CD14-positive monocyte (primary cell): Measurements from ENCODE around the gene SUV39H1. TPM values are rescaled to one million over a fixed set of nuclear protein-coding genes. Genes with fewer than 3 reads are reported as not detected.
A peak's percentile ranks its signal among the peaks of the same experiment; 100 is the strongest.

Experiments used
- DNase-seq, 3 donors: peaks; one replicate each; pipeline ENCODE4 v3.0.0-alpha.2; 2011 to 2022
- H2AFZ ChIP-seq: 2 replicates; pipeline ENCODE4 v1.6.0; 2012; ENCODE audit warnings: mild to moderate bottlenecking, low read depth, low read length, inconsistent platforms; ENCODE audit not compliant: insufficient read depth, poor library complexity, severe bottlenecking
- H3K27ac ChIP-seq, 2 donors: 1 replicate in 1 of 2; 2 replicates in 1 of 2; pipeline ENCODE4 v1.5.1; 2012 to 2013; ENCODE audit warnings: low read length in 2 of 2, control low read depth in 1 of 2, inconsistent platforms in 1 of 2, low read depth in 1 of 2, mild to moderate bottlenecking in 1 of 2
- H3K27me3 ChIP-seq, 2 donors: one replicate each; pipeline versions ENCODE4 v1.6.0 to v1.6.1; 2011 to 2013; ENCODE audit warnings: low read length in 2 of 2; ENCODE audit not compliant: control insufficient read depth in 2 of 2, insufficient read depth in 2 of 2
- H3K36me3 ChIP-seq, 2 donors: replicated peaks in 1 of 2; 1 replicate in 1 of 2; 2 replicates in 1 of 2; pipeline versions ENCODE4 v1.5.1 to v1.6.1; 2012 to 2013; ENCODE audit warnings: low read length in 2 of 2, control low read depth in 1 of 2, inconsistent platforms in 1 of 2, mild to moderate bottlenecking in 1 of 2; ENCODE audit not compliant: insufficient read depth in 2 of 2, control insufficient read depth in 1 of 2
- H3K4me1 ChIP-seq, 2 donors: 1 replicate in 1 of 2; 2 replicates in 1 of 2; pipeline versions ENCODE4 v1.5.1 to v1.6.1; 2012 to 2013; ENCODE audit warnings: low read length in 2 of 2, control low read depth in 1 of 2, inconsistent platforms in 1 of 2, mild to moderate bottlenecking in 1 of 2, moderate library complexity in 1 of 2; ENCODE audit not compliant: insufficient read depth in 2 of 2, control insufficient read depth in 1 of 2
- H3K4me2 ChIP-seq: replicated peaks from 2 replicates; pipeline ENCODE3; 2012; ENCODE audit warnings: low read length, moderate library complexity, mild to moderate bottlenecking; ENCODE audit not compliant: poor library complexity, severe bottlenecking; ENCODE audit errors: extremely low read depth
- H3K4me3 ChIP-seq, 3 experiments: fragments of 200-600 bp in 1 of 3; sonication (generic) in 1 of 3; replicated peaks in 1 of 3; 1 replicate in 2 of 3; 2 replicates in 1 of 3; pipeline ENCODE4 v1.5.1; 2011 to 2013; ENCODE audit warnings: low read length in 3 of 3, mild to moderate bottlenecking in 3 of 3, control low read depth in 2 of 3, low read depth in 2 of 3, inconsistent platforms in 1 of 3, moderate library complexity in 1 of 3
- H3K79me2 ChIP-seq: 2 replicates; pipeline ENCODE4 v1.6.0; 2012; ENCODE audit warnings: mild to moderate bottlenecking, control low read depth, inconsistent platforms, low read length, moderate library complexity; ENCODE audit not compliant: insufficient read depth
- H3K9ac ChIP-seq: 2 replicates; pipeline ENCODE4 v1.6.0; 2017; ENCODE audit warnings: low read length, mild to moderate bottlenecking; ENCODE audit not compliant: insufficient read depth, poor library complexity, severe bottlenecking
- H3K9me3 ChIP-seq, 2 donors: replicated peaks in 1 of 2; 1 replicate in 1 of 2; 2 replicates in 1 of 2; pipeline versions ENCODE4 v1.5.1 to v1.6.1; 2012 to 2013; ENCODE audit warnings: low read length in 2 of 2, control low read depth in 1 of 2; ENCODE audit not compliant: control insufficient read depth in 1 of 2, insufficient read depth in 1 of 2
- H4K20me1 ChIP-seq: 2 replicates; pipeline ENCODE4 v1.6.0; 2012; ENCODE audit warnings: mild to moderate bottlenecking, low read length, control low read depth, moderate library complexity; ENCODE audit not compliant: insufficient read depth
- H3K27ac Mint-ChIP-seq, 7 donors: one replicate each; pipeline ENCODE4 v1.8.0; 2020; ENCODE audit warnings: mild to moderate bottlenecking in 7 of 7, mixed read lengths in 7 of 7, moderate library complexity in 6 of 7, inconsistent platforms in 2 of 7
- H3K27me3 Mint-ChIP-seq, 3 donors: one replicate each; pipeline ENCODE4 v1.8.0; 2021 to 2022; ENCODE audit warnings: low read depth in 3 of 3, mild to moderate bottlenecking in 3 of 3, mixed read lengths in 3 of 3, moderate library complexity in 3 of 3, inconsistent platforms in 1 of 3
- H3K36me3 Mint-ChIP-seq, 2 donors: one replicate each; pipeline ENCODE4 v1.8.0; 2020; ENCODE audit warnings: mixed read lengths in 2 of 2, inconsistent platforms in 1 of 2, mild to moderate bottlenecking in 1 of 2
- H3K4me1 Mint-ChIP-seq: one replicate; pipeline ENCODE4 v1.8.0; 2020; ENCODE audit warnings: mild to moderate bottlenecking, mixed read lengths
- H3K4me3 Mint-ChIP-seq, 2 donors: one replicate each; pipeline ENCODE4 v1.8.0; 2020; ENCODE audit warnings: mild to moderate bottlenecking in 2 of 2, mixed read lengths in 2 of 2, moderate library complexity in 1 of 2
- H3K9me3 Mint-ChIP-seq, 7 donors: one replicate each; pipeline ENCODE4 v1.8.0; 2020 to 2022; ENCODE audit warnings: mixed read lengths in 7 of 7, mild to moderate bottlenecking in 6 of 7, moderate library complexity in 6 of 7, inconsistent platforms in 2 of 7
- CTCF ChIP-seq: fragments of 200-600 bp; IDR thresholded peaks from one replicate; pipeline ENCODE4 v1.8.0; 2022; ENCODE audit warnings: antibody characterized with exemption, mild to moderate bottlenecking
- WGBS: methylation state at CpG from one replicate; pipeline ENCODE4 v1.1.5; 2013; ENCODE audit warnings: missing lambda C conversion rate; ENCODE audit not compliant: insufficient coverage; 5-methylcytosine and 5-hydroxymethylcytosine counted together
- intact Hi-C, 2 donors: fragments of 100-400 bp; cut with micrococcal nuclease; formaldehyde crosslinking; loops; one replicate each; pipeline versions ENCODE4 v1.15.0 to v1.15.1; 2023
- polyA plus RNA-seq, 3 donors: library from polyadenylated mRNA; depleted of rRNA in 1 of 3; unstranded in 2 of 3; stranded (reverse) in 1 of 3; fragments of 300-500 nt in 2 of 3; fragments of >200 nt in 1 of 3; fragmentation: Illumina TruSeq in 2 of 3; gene quantifications; 1 replicate in 2 of 3; 2 replicates in 1 of 3; pipeline ENCODE4 v1.2.3, GENCODE V29; 2012 to 2021

The SUV39H1 gene
- polyA plus RNA-seq, 3 donors, result 2.8 to 3.4 (median 2.9) TPM

GRCh38 chrX:48700951-48701653 is 4.6 kb downstream of the SUV39H1 start:
- H3K36me3 ChIP-seq, result peaks cover 18 to 60% of the 10 kb centered on the region in 2 donors
- H3K4me1 ChIP-seq, result peaks cover 6 to 7% of the 10 kb centered on the region in 2 donors
- no peak overlapping the region for H2AFZ ChIP-seq
- H3K79me2 ChIP-seq, result peaks cover 76% of the 10 kb centered on the region
- H3K9me3 Mint-ChIP-seq, result peaks cover 0 to 6% (median 0%) of the 10 kb centered on the region in 7 donors
- H3K4me3 Mint-ChIP-seq, result no peak overlapping the region
- no peaks in the 10 kb centered on the region for H3K9me3 ChIP-seq
- H3K27ac ChIP-seq, result peak overlapping the region in 1 of 2 donors; percentile 18
- no peak overlapping the region for H3K4me3 ChIP-seq
- intact Hi-C loops, result loop anchor here in 1 of 2 donors (10.0 kb wide), 1 partner anchor 104 kb away; the partner anchor contains the start of gene HDAC6
- H3K4me2 ChIP-seq, result no peak overlapping the region
- TF ChIP-seq CTCF, result no peak
- WGBS, result 100% methylated on average over 1 of the region's 3 CpGs
- DNase-seq, result no peak
- H3K36me3 Mint-ChIP-seq, result peaks cover 38 to 41% of the 10 kb centered on the region in 2 donors
- H3K9ac ChIP-seq, result no peak overlapping the region
- H3K4me1 Mint-ChIP-seq, result peaks cover 14% of the 10 kb centered on the region
- H3K27me3 Mint-ChIP-seq, result peaks cover 0 to 6% (median 0%) of the 10 kb centered on the region in 3 donors
- H4K20me1 ChIP-seq, result no peaks in the 10 kb centered on the region
- H3K27ac Mint-ChIP-seq, result peak overlapping the region in 2 of 7 donors; percentile 32 to 63
- H3K27me3 ChIP-seq, result no peaks in the 10 kb centered on the region

DNA sequence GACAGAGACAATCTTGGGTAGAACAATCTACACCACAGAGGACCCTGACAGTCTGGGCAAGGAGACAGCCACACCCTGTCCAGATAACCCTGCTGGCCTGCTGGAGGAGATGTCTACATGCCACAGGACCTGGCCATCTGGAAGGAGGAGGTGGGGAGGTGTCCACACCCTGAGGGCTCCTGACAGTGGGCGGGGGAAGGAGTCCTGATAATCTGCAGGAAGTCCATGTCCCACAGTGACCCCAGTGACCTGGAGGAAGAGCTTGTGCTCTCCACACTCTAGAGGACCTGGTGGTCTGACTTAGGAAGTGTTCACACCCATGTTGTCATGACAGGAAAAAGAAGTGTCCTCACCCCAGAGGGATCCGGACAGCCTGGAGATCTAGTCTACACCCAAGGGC is 5.5 kb downstream of the SUV39H1 start:
- H3K9me3 ChIP-seq, result no peaks in the 10 kb centered on the region
- peak overlapping the region in 1 of 2 donors; percentile 36 for H3K27ac ChIP-seq
- no peak for TF ChIP-seq CTCF
- H3K4me2 ChIP-seq, result no peak overlapping the region
- H3K4me3 ChIP-seq, result no peak overlapping the region
- no peak overlapping the region for H3K4me3 Mint-ChIP-seq
- H3K9me3 Mint-ChIP-seq, result peaks cover 0 to 4% (median 0%) of the 10 kb centered on the region in 7 donors
- peaks cover 74% of the 10 kb centered on the region for H3K79me2 ChIP-seq
- peaks cover 41 to 51% of the 10 kb centered on the region in 2 donors for H3K36me3 Mint-ChIP-seq
- H3K27me3 ChIP-seq, result no peaks in the 10 kb centered on the region
- intact Hi-C loops, result loop anchor here in 1 of 2 donors (10.0 kb wide), 1 partner anchor 103 kb away; the partner anchor contains the start of gene HDAC6
- peaks cover 5% of the 10 kb centered on the region in 2 donors for H3K4me1 ChIP-seq
- H3K36me3 ChIP-seq, result peaks cover 23 to 69% of the 10 kb centered on the region in 2 donors
- H4K20me1 ChIP-seq, result no peaks in the 10 kb centered on the region
- H2AFZ ChIP-seq, result no peak overlapping the region
- peak overlapping the region in 4 of 7 donors; percentile 21 to 69 (median 40) for H3K27ac Mint-ChIP-seq
- 100% methylated on average over 1 of the region's 2 CpGs for WGBS
- no peak overlapping the region for H3K9ac ChIP-seq
- H3K4me1 Mint-ChIP-seq, result peaks cover 12% of the 10 kb centered on the region
- DNase-seq, result no peak
- peaks cover 0 to 4% (median 0%) of the 10 kb centered on the region in 3 donors for H3K27me3 Mint-ChIP-seq
